Stimulated activated memory B cell treated with anti-CD40 and anti-IgM and Interleukin-4, amounts not matched to agents 10 μg/mL and 1 μg/mL and 100 μg/mL, for 72 hours (primary cell): ENCODE results near the gene GLUD2.
"Not testable (repeated sequence)": the region's sequence is repeated elsewhere in the genome, so short reads cannot be mapped to it uniquely, and the experiment has no call there.

ENCODE experiments used
- ATAC-seq: fragments of 150-1000 bp; cut with Tn5 transposase; 2 replicates; pipeline ENCODE4 v1.10.0; 2021
- H3K27ac Mint-ChIP-seq: one replicate; pipeline ENCODE4 v1.8.0; 2022; ENCODE audit warnings: mild to moderate bottlenecking, mixed read lengths
- H3K27me3 Mint-ChIP-seq: one replicate; pipeline ENCODE4 v1.8.0; 2022; ENCODE audit warnings: mixed read lengths
- H3K36me3 Mint-ChIP-seq: one replicate; pipeline ENCODE4 v1.8.0; 2022; ENCODE audit warnings: mixed read lengths
- H3K4me1 Mint-ChIP-seq: one replicate; pipeline ENCODE4 v1.8.0; 2022; ENCODE audit warnings: mixed read lengths
- H3K4me3 Mint-ChIP-seq: one replicate; pipeline ENCODE4 v1.8.0; 2022; ENCODE audit warnings: mild to moderate bottlenecking, moderate library complexity, mixed read lengths
- H3K9me3 Mint-ChIP-seq: one replicate; pipeline ENCODE4 v1.8.0; 2022; ENCODE audit warnings: mixed read lengths

GLUD2 gene

GRCh38 chrX:121062289-121062688 is 14.9 kb downstream of the GLUD2 start:
- ATAC-seq: no peak
- H3K4me3 Mint-ChIP-seq: no peak overlapping the region
- H3K27ac Mint-ChIP-seq: no peak overlapping the region
- no peaks in the 10 kb centered on the region for H3K9me3 Mint-ChIP-seq
- H3K36me3 Mint-ChIP-seq: no peaks in the 10 kb centered on the region
- no peaks in the 10 kb centered on the region for H3K4me1 Mint-ChIP-seq
- no peaks in the 10 kb centered on the region for H3K27me3 Mint-ChIP-seq

GRCh38 chrX:121064579-121064978 is 17.2 kb downstream of the GLUD2 start:
- H3K9me3 Mint-ChIP-seq: no peaks in the 10 kb centered on the region
- H3K36me3 Mint-ChIP-seq: no peaks in the 10 kb centered on the region
- ATAC-seq: no peak
- no peaks in the 10 kb centered on the region for H3K4me1 Mint-ChIP-seq
- no peak overlapping the region for H3K4me3 Mint-ChIP-seq
- no peaks in the 10 kb centered on the region for H3K27me3 Mint-ChIP-seq
- H3K27ac Mint-ChIP-seq: no peak overlapping the region

- ATAC-seq, H3K9me3 Mint-ChIP-seq, H3K4me1 Mint-ChIP-seq, H3K27ac Mint-ChIP-seq, H3K36me3 Mint-ChIP-seq, H3K27me3 Mint-ChIP-seq, H3K4me3 Mint-ChIP-seq: not testable (repeated sequence)
These were observed 36.8 kb downstream of the GLUD2 start for GRCh38 chrX:121084247-121084646.

- ATAC-seq: no peak
- no peaks in the 10 kb centered on the region for H3K36me3 Mint-ChIP-seq
- H3K4me3 Mint-ChIP-seq: no peak overlapping the region
- no peaks in the 10 kb centered on the region for H3K4me1 Mint-ChIP-seq
- H3K27me3 Mint-ChIP-seq: no peaks in the 10 kb centered on the region
- H3K27ac Mint-ChIP-seq: no peak overlapping the region
- H3K9me3 Mint-ChIP-seq: peaks cover 3% of the 10 kb centered on the region
These were observed 37.6 kb downstream of the GLUD2 start for GRCh38 chrX:121084903-121085611.

GRCh38 chrX:121085612-121086010 is 38.2 kb downstream of the GLUD2 start:
- no peak for ATAC-seq
- H3K4me3 Mint-ChIP-seq: no peak overlapping the region
- H3K27ac Mint-ChIP-seq: no peak overlapping the region
- no peaks in the 10 kb centered on the region for H3K4me1 Mint-ChIP-seq
- H3K9me3 Mint-ChIP-seq: peaks cover 3% of the 10 kb centered on the region
- no peaks in the 10 kb centered on the region for H3K36me3 Mint-ChIP-seq
- H3K27me3 Mint-ChIP-seq: no peaks in the 10 kb centered on the region

- H3K4me3 Mint-ChIP-seq: no peak overlapping the region
- H3K9me3 Mint-ChIP-seq: no peaks in the 10 kb centered on the region
- no peaks in the 10 kb centered on the region for H3K36me3 Mint-ChIP-seq
- no peak for ATAC-seq
- no peak overlapping the region for H3K27ac Mint-ChIP-seq
- H3K4me1 Mint-ChIP-seq: no peaks in the 10 kb centered on the region
- no peaks in the 10 kb centered on the region for H3K27me3 Mint-ChIP-seq
These were observed 45.6 kb downstream of the GLUD2 start for GRCh38 chrX:121093011-121093410.
